HepG2 (cell line): Measurements from ENCODE around the gene LRRC4C. TPM values are rescaled to one million over a fixed set of nuclear protein-coding genes. Genes with fewer than 3 reads are reported as not detected.

ENCODE experiments used
- AHDC1 ChIP-seq: sonication (generic); formaldehyde crosslinking; IDR thresholded peaks from 2 replicates; pipeline ENCODE4 v1.5.1; 2020; ENCODE audit warnings: mild to moderate bottlenecking, missing genetic modification reagents, borderline replicate concordance
- BCL6 ChIP-seq: IDR thresholded peaks from 2 replicates; pipeline ENCODE4 v1.6.1; 2016; ENCODE audit warnings: missing genetic modification reagents, missing compliant biosample characterization
- BCLAF1 ChIP-seq: fragments of 450-650 bp; IDR thresholded peaks from 2 replicates; pipeline ENCODE4 v1.6.1; 2017; ENCODE audit warnings: mild to moderate bottlenecking
- BHLHE40 ChIP-seq: IDR thresholded peaks from 2 replicates; pipeline ENCODE4 v1.6.1; 2011; ENCODE audit warnings: low read length, improper control_type of control experiment
- ETS1 ChIP-seq: sonication (generic); formaldehyde crosslinking; IDR thresholded peaks from 2 replicates; pipeline ENCODE4 v1.4.0; 2020; ENCODE audit warnings: missing genetic modification reagents
- GABPB1 ChIP-seq: IDR thresholded peaks from 2 replicates; pipeline ENCODE4 v1.6.1; 2016; ENCODE audit warnings: mild to moderate bottlenecking, missing genetic modification reagents, moderate library complexity, missing compliant biosample characterization
- HDAC6 ChIP-seq: fragments of 200-600 bp; sonication (generic); IDR thresholded peaks from 2 replicates; pipeline ENCODE4 v1.7.0; 2017; ENCODE audit warnings: mild to moderate bottlenecking, antibody characterized with exemption, low read length, low read depth
- KAT8 ChIP-seq: IDR thresholded peaks from 2 replicates; pipeline ENCODE4 v1.6.1; 2016; ENCODE audit warnings: missing genetic modification reagents, missing compliant biosample characterization
- KMT2B ChIP-seq: IDR thresholded peaks from 2 replicates; pipeline ENCODE4 v1.6.1; 2016; ENCODE audit warnings: missing genetic modification reagents, missing compliant biosample characterization
- MATR3 ChIP-seq: sonication (generic); formaldehyde crosslinking; IDR thresholded peaks from 2 replicates; pipeline ENCODE4 v1.4.0; 2020; ENCODE audit warnings: missing genetic modification reagents
- MIXL1 ChIP-seq: IDR thresholded peaks from 2 replicates; pipeline ENCODE4 v1.6.1; 2016
- NFIB ChIP-seq: sonication (generic); formaldehyde crosslinking; IDR thresholded peaks from 2 replicates; pipeline ENCODE4 v1.9.0; 2021; ENCODE audit warnings: missing genetic modification reagents, mild to moderate bottlenecking, borderline replicate concordance
- NFKB2 ChIP-seq: sonication (generic); formaldehyde crosslinking; IDR thresholded peaks from 2 replicates; pipeline ENCODE4 v1.4.0; 2020; ENCODE audit warnings: missing genetic modification reagents, borderline replicate concordance
- PCBP1 ChIP-seq: fragments of 200-400 bp; formaldehyde crosslinking; IDR thresholded peaks from 2 replicates; pipeline ENCODE4 v1.6.1; 2017; ENCODE audit warnings: mild to moderate bottlenecking, low read depth, low read length, borderline replicate concordance
- RBFOX2 ChIP-seq: fragments of 200-400 bp; formaldehyde crosslinking; IDR thresholded peaks from 2 replicates; pipeline ENCODE4 v1.6.1; 2017; ENCODE audit warnings: low read depth, mild to moderate bottlenecking, low read length
- SRF ChIP-seq: IDR thresholded peaks from 2 replicates; pipeline ENCODE4 v1.6.1; 2011; ENCODE audit warnings: mild to moderate bottlenecking, low read depth, low read length, moderate library complexity
- ZBTB38 ChIP-seq: sonication (generic); formaldehyde crosslinking; IDR thresholded peaks from 2 replicates; pipeline ENCODE4 v1.5.1; 2020; ENCODE audit warnings: mild to moderate bottlenecking, missing genetic modification reagents
- ZNF143 ChIP-seq: sonication (generic); formaldehyde crosslinking; IDR thresholded peaks from 2 replicates; pipeline ENCODE4 v1.4.0; 2020; ENCODE audit warnings: missing genetic modification reagents
- ZNF292 ChIP-seq: sonication (generic); formaldehyde crosslinking; IDR thresholded peaks from 2 replicates; pipeline ENCODE4 v1.8.1; 2022; ENCODE audit warnings: mild to moderate bottlenecking, low read depth, missing genetic modification reagents, borderline replicate concordance
- ZNF670 ChIP-seq: sonication (generic); formaldehyde crosslinking; IDR thresholded peaks from 2 replicates; pipeline ENCODE4 v1.8.0; 2022; ENCODE audit warnings: mild to moderate bottlenecking, missing genetic modification reagents, borderline replicate concordance
- ZSCAN20 ChIP-seq: sonication (generic); formaldehyde crosslinking; IDR thresholded peaks from 2 replicates; pipeline ENCODE4 v1.4.0; 2020; ENCODE audit warnings: missing genetic modification reagents, mild to moderate bottlenecking, borderline replicate concordance
- polyA plus RNA-seq, 8 experiments: library from polyadenylated mRNA; depleted of rRNA in 3 of 8; stranded (reverse) in 7 of 8; unstranded in 1 of 8; fragments of >200 nt; fragmentation: Illumina TruSeq in 4 of 8; extraction: Trizol in 4 of 8; gene quantifications; 2 replicates each; pipeline versions ENCODE4 v1.2.1 to v1.2.3, GENCODE V29; 2011 to 2016; ENCODE audit warnings: low read depth in 4 of 8, missing spikeins in 1 of 8, mixed read lengths in 1 of 8; ENCODE audit not compliant: insufficient read depth in 1 of 8
- total RNA-seq, 5 experiments: library from RNA; depleted of rRNA; stranded (reverse); fragments of >200 nt; fragmentation: Illumina TruSeq; extraction: Trizol; gene quantifications; 2 replicates each; pipeline ENCODE4 v1.2.3, GENCODE V29; 2016; ENCODE audit warnings: low read depth in 1 of 5

LRRC4C gene
- total and polyA plus RNA-seq, 2 of the 13 experiments (the other 11 are each of a cell fraction or from before 2014, with no cell fraction given): not detected

GRCh38 chr11:41189701-41190436 is 269.6 kb downstream of the LRRC4C start (continued):
- TF ChIP-seq BHLHE40 (no peak), BCLAF1 (no peak), AHDC1 (CRISPR knock-in tag) (peak; percentile 65; the same call in 1 of the 2 replicates), ZNF143 (CRISPR knock-in tag) (no peak), KAT8 (CRISPR knock-in tag) (no peak), BCL6 (CRISPR knock-in tag) (peak; percentile 72; the same call in 1 of the 2 replicates), ETS1 (CRISPR knock-in tag) (no peak), HDAC6 (no peak), SRF (no peak), ZNF292 (CRISPR knock-in tag) (no peak), MIXL1 (peak; percentile 99), NFKB2 (no peak), NFIB (no peak), GABPB1 (CRISPR knock-in tag) (no peak), ZBTB38 (CRISPR knock-in tag) (no peak), RBFOX2 (no peak), PCBP1 (no peak), ZNF670 (CRISPR knock-in tag) (no peak), ZSCAN20 (CRISPR knock-in tag) (no peak), MATR3 (CRISPR knock-in tag) (no peak), KMT2B (no peak)
